ENCODE data around the gene NMNAT2.

GRCh38 chr1:183296782-183297181 lies 121.4 kb downstream of the NMNAT2 start:
- TF ChIP-seq, protein P1, sequence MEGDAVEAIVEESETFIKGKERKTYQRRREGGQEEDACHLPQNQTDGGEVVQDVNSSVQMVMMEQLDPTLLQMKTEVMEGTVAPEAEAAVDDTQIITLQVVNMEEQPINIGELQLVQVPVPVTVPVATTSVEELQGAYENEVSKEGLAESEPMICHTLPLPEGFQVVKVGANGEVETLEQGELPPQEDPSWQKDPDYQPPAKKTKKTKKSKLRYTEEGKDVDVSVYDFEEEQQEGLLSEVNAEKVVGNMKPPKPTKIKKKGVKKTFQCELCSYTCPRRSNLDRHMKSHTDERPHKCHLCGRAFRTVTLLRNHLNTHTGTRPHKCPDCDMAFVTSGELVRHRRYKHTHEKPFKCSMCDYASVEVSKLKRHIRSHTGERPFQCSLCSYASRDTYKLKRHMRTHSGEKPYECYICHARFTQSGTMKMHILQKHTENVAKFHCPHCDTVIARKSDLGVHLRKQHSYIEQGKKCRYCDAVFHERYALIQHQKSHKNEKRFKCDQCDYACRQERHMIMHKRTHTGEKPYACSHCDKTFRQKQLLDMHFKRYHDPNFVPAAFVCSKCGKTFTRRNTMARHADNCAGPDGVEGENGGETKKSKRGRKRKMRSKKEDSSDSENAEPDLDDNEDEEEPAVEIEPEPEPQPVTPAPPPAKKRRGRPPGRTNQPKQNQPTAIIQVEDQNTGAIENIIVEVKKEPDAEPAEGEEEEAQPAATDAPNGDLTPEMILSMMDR (IDR thresholded peaks at IDR 0.05; ENCODE audit: poor library complexity, severe bottlenecking) = no peak
- TF ChIP-seq MXI1 (conservative IDR thresholded peaks at IDR 0.05; ENCODE audit: poor library complexity, severe bottlenecking) = no peak
- no peak for TF ChIP-seq REST (IDR thresholded peaks at IDR 0.05; ENCODE audit: borderline replicate concordance)
